NK-92 (cell line): ENCODE data around the gene MCM7.
"Not testable (repeated sequence)": the region's sequence is repeated elsewhere in the genome, so short reads cannot be mapped to it uniquely, and the experiment has no call there.

Experiments
- DNase-seq: peaks from one replicate; lab custom pipeline; 2025; ENCODE audit not compliant: unreplicated experiment; lab: John Stamatoyannopoulos, UW

Gene MCM7

GRCh38 chr7:100101016-100101862 is at the start of gene MCM7, which contains the start of gene AP4M1:
Gene MCM7 (minus strand): TSS chr7:100101397. CDS start chr7:100101294, 103 bp downstream.
Gene AP4M1 (plus strand): TSS chr7:100101643. CDS start chr7:100101715, 72 bp downstream.
- DNase-seq = peak; percentile 80

- DNase-seq = peak; percentile 99
Measured at GRCh38 chr7:100148559-100149328, 47.5 kb upstream of the MCM7 start, which contains the start of gene LAMTOR4. Gene LAMTOR4 (plus strand): TSS chr7:100148918. CDS start chr7:100148973, 55 bp downstream.

- no peak for DNase-seq
Measured at GRCh38 chr7:100148225-100148558, 47.0 kb upstream of the MCM7 start.

GRCh38 chr7:100147278-100147677 is 46.1 kb upstream of the MCM7 start:
- no peak for DNase-seq

GRCh38 chr7:100146350-100146749 is 45.2 kb upstream of the MCM7 start:
- not testable (repeated sequence) for DNase-seq

GRCh38 chr7:100142461-100142860 is 41.3 kb upstream of the MCM7 start:
- no peak for DNase-seq

GRCh38 chr7:100141555-100141949 is 40.4 kb upstream of the MCM7 start:
- DNase-seq = no peak

GRCh38 chr7:100137851-100138760 is 36.9 kb upstream of the MCM7 start:
- DNase-seq = no peak

- DNase-seq = no peak
Measured at GRCh38 chr7:100132697-100133151, 31.5 kb upstream of the MCM7 start.

GRCh38 chr7:100132126-100132525 is 30.9 kb upstream of the MCM7 start:
- no peak for DNase-seq

GRCh38 chr7:100130608-100131453 is 29.6 kb upstream of the MCM7 start:
- no peak for DNase-seq

GRCh38 chr7:100130220-100130607 is 29.0 kb upstream of the MCM7 start:
- not testable (repeated sequence) for DNase-seq

- no peak for DNase-seq
Measured at GRCh38 chr7:100128637-100128963, 27.4 kb upstream of the MCM7 start.

GRCh38 chr7:100127866-100128636 is 26.9 kb upstream of the MCM7 start:
- no peak for DNase-seq

- peak; percentile 51 for DNase-seq
Measured at GRCh38 chr7:100126931-100127865, 26.0 kb upstream of the MCM7 start, which contains the start of gene MBLAC1. Gene MBLAC1 (plus strand): TSS chr7:100126967. CDS start chr7:100127396, 429 bp downstream.

GRCh38 chr7:100126239-100126930 is 25.2 kb upstream of the MCM7 start:
- DNase-seq = no peak
